A673 (cell line): ENCODE results near the gene DPYD.

Source experiments
- CTCF ChIP-seq: fragments of 300-800, 200-600 bp; sonication (generic); conservative IDR thresholded peaks from 2 replicates; pipeline ENCODE4 v1.5.1; 2017; ENCODE audit warnings: low read depth, mild to moderate bottlenecking, antibody characterized with exemption, low read length, moderate library complexity, mixed read lengths
- EZH2 ChIP-seq: fragments of 200-600 bp; sonication (generic); IDR thresholded peaks from 2 replicates; pipeline ENCODE4 v1.6.1; 2017; ENCODE audit warnings: borderline replicate concordance, low read depth, mild to moderate bottlenecking, mixed read lengths, antibody characterized with exemption, low read length; ENCODE audit not compliant: poor library complexity, severe bottlenecking

GRCh38 chr1:97489834-97490233 is 431.0 kb downstream of the DPYD start:
- no peak for TF ChIP-seq CTCF
- TF ChIP-seq EZH2, result no peak
